ENCODE results near the gene SPTLC1.
"Not testable (repeated sequence)": the region's sequence is repeated elsewhere in the genome, so short reads cannot be mapped to it uniquely, and the experiment has no call there.

Gene SPTLC1

GRCh38 chr9:92033307-92033706 is 81.9 kb downstream of the SPTLC1 start:
- DNase-seq (ENCODE audit: low read depth in 2 of 2) = no peak

- no peak for DNase-seq (ENCODE audit: low read depth in 2 of 2)
These were observed 82.3 kb downstream of the SPTLC1 start for GRCh38 chr9:92032891-92033290.

- no peak for DNase-seq (ENCODE audit: low read depth in 2 of 2)
These were observed 84.8 kb downstream of the SPTLC1 start for GRCh38 chr9:92030367-92030766.

- DNase-seq (ENCODE audit: low read depth in 2 of 2) = no peak
These were observed 85.7 kb downstream of the SPTLC1 start for GRCh38 chr9:92029553-92029952.

- DNase-seq (ENCODE audit: low read depth in 2 of 2) = no peak
These were observed 88.8 kb downstream of the SPTLC1 start for GRCh38 chr9:92026206-92027002.

- DNase-seq (ENCODE audit: low read depth in 2 of 2) = peak; percentile 79 to 80
These were observed 93.2 kb downstream of the SPTLC1 start for GRCh38 chr9:92021785-92022541.

GRCh38 chr9:92019658-92020057 is 95.6 kb downstream of the SPTLC1 start:
- no peak for DNase-seq (ENCODE audit: low read depth in 2 of 2)

GRCh38 chr9:92010705-92011536 is 104.3 kb downstream of the SPTLC1 start:
- peak; percentile 3 to 4 for DNase-seq (ENCODE audit: low read depth in 2 of 2)

GRCh38 chr9:92010253-92010652 is 105.0 kb downstream of the SPTLC1 start:
- not testable (repeated sequence) for DNase-seq (ENCODE audit: low read depth in 2 of 2)

GRCh38 chr9:92008041-92008440 is 107.2 kb downstream of the SPTLC1 start:
- peak in 1 of 2 experiments; percentile 27 for DNase-seq (ENCODE audit: low read depth in 2 of 2)

GRCh38 chr9:92004045-92004392 is 111.2 kb downstream of the SPTLC1 start:
- no peak for DNase-seq (ENCODE audit: low read depth in 2 of 2)

- DNase-seq (ENCODE audit: low read depth in 2 of 2) = no peak
These were observed 111.7 kb downstream of the SPTLC1 start for GRCh38 chr9:92003308-92004044.

GRCh38 chr9:92001948-92002347 is 113.3 kb downstream of the SPTLC1 start:
- not testable (repeated sequence) for DNase-seq (ENCODE audit: low read depth in 2 of 2)

- peak in 1 of 2 experiments; percentile 20 for DNase-seq (ENCODE audit: low read depth in 2 of 2)
These were observed 114.0 kb downstream of the SPTLC1 start for GRCh38 chr9:92001244-92001643.

- DNase-seq (ENCODE audit: low read depth in 2 of 2) = no peak
These were observed 120.1 kb downstream of the SPTLC1 start for GRCh38 chr9:91995000-91995655.

- DNase-seq (ENCODE audit: low read depth in 2 of 2) = no peak
These were observed 120.8 kb downstream of the SPTLC1 start for GRCh38 chr9:91994422-91994821.

- DNase-seq (ENCODE audit: low read depth in 2 of 2) = peak; percentile 96
These were observed 122.7 kb downstream of the SPTLC1 start for GRCh38 chr9:91992461-91993041.

- peak; percentile 39 to 44 for DNase-seq (ENCODE audit: low read depth in 2 of 2)
These were observed 123.4 kb downstream of the SPTLC1 start for GRCh38 chr9:91991721-91992341.

GRCh38 chr9:91986248-91986647 is 129.0 kb downstream of the SPTLC1 start:
- DNase-seq (ENCODE audit: low read depth in 2 of 2) = no peak

- DNase-seq (ENCODE audit: low read depth in 2 of 2) = no peak
These were observed 129.5 kb downstream of the SPTLC1 start for GRCh38 chr9:91985692-91986091.

All from fibroblast of skin of left quadriceps (primary cell).